Measurements from ENCODE around the gene FCN1.

FCN1 gene

DNA sequence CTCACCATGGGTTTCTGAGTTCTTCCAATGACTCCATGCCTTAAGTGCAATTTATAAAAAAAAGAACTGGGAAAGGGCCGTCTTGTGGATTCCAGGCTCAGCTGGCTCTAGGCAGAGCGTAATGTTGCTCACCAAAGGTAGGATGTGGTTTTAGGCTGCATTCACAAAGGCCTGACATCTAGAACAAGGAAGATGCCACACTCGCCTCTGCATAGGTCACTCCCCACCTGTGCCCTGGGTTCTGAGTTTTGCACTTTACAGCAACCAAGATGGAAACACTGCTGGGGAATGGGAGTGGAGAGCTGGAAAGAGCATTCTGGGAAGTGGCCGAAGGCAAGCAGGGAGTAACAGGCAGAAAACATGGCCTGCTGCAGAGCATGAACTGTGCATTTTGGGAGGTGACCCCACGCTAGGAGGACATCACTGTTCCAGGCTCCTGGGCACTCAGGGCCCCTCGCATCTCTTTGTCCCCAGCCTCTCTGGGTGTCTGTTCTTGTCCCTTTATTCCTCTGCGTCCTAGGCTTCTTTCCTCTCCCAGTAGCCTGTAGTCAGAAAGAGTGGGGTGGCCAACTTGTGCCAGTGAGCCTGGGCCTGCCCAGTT is 24.8 kb downstream of the FCN1 start:
- no CpG with 5 or more reads among the region's 7 CpGs for WGBS, 2 donors (ENCODE audit: extremely low coverage in 2 of 2, insufficient read length in 2 of 2, insufficient replicate concordance in 1 of 2)
- no peak overlapping the region for H2BK12ac ChIP-seq (ENCODE audit: low read length)
- H3K79me1 ChIP-seq (ENCODE audit: low read depth, low read length): no peaks in the 10 kb centered on the region
- H4K91ac ChIP-seq (ENCODE audit: low read depth, low read length, poor library complexity): no peak overlapping the region
- no peak overlapping the region for H2AFZ ChIP-seq (ENCODE audit: low read length)
- H3K36me3 ChIP-seq (replicated peaks in 1 of 2; ENCODE audit: control insufficient read depth in 2 of 2, insufficient read depth in 2 of 2, low read length in 2 of 2): peaks cover 0 to 1% of the 10 kb centered on the region in 2 donors
- H3K27ac ChIP-seq (replicated peaks; ENCODE audit: low read length): no peak overlapping the region
- DNase-seq (ENCODE audit: low spot score): no peak
- H2AK5ac ChIP-seq (ENCODE audit: low read depth, low read length): no peak overlapping the region
- H3K4ac ChIP-seq (ENCODE audit: low read length): no peak overlapping the region
- no peak overlapping the region for H2BK120ac ChIP-seq (ENCODE audit: low read depth, low read length)
- no peak overlapping the region for H3K23ac ChIP-seq (ENCODE audit: low read depth, low read length, poor library complexity)
- H3K9ac ChIP-seq (ENCODE audit: low read depth, low read length, poor library complexity): no peak overlapping the region
- H3K14ac ChIP-seq (ENCODE audit: low read length): no peak overlapping the region
- no peaks in the 10 kb centered on the region for H3K4me1 ChIP-seq (ENCODE audit: control insufficient read depth in 2 of 2, insufficient read depth in 1 of 2, low read depth in 1 of 2, low read length in 2 of 2)
- no peak overlapping the region for H2BK15ac ChIP-seq (ENCODE audit: low read length)
- peaks cover 0 to 7% (median 0%) of the 10 kb centered on the region in 3 experiments for H3K27me3 ChIP-seq (ENCODE audit: control insufficient read depth in 3 of 3, insufficient read depth in 3 of 3, low read depth in 1 of 3, low read length in 3 of 3)
- H3K4me3 ChIP-seq (ENCODE audit: low read length in 2 of 2): no peak overlapping the region
- H3K18ac ChIP-seq (ENCODE audit: low read length): no peak overlapping the region
- peaks cover 0 to 14% of the 10 kb centered on the region in 2 donors for H3K9me3 ChIP-seq (replicated peaks in 1 of 2; ENCODE audit: control insufficient read depth in 2 of 2, insufficient read depth in 1 of 2, low read depth in 1 of 2, low read length in 2 of 2)
- H3K4me2 ChIP-seq (ENCODE audit: insufficient read depth, low read length, poor library complexity, severe bottlenecking): no peak overlapping the region
- H4K8ac ChIP-seq (ENCODE audit: low read depth, low read length): no peak overlapping the region
- H2BK5ac ChIP-seq (ENCODE audit: low read length): no peak overlapping the region

DNA sequence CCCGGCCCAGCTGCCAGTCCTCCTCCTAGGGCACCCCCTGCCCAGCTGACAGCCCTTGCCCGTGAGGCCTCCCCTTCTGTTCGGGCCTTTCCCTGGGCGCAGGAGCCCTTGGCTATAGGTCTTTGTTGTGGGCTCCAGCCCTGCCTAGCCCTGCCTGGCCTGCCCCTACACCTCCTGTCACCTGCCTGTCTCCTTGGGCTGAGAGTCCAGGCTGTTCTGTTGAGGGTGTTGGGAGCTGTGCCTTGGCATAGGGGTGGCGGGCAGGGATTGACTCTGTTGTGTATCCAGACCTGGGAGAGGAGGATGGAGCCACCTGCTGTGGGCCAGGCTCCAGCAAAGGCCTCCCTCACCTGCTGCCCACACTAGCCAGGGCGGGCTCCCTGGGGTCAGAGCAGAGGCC is 25.5 kb downstream of the FCN1 start:
- no peak overlapping the region for H4K8ac ChIP-seq (ENCODE audit: low read depth, low read length)
- no peak overlapping the region for H2BK5ac ChIP-seq (ENCODE audit: low read length)
- H3K18ac ChIP-seq (ENCODE audit: low read length): no peak overlapping the region
- no peak overlapping the region for H3K4me2 ChIP-seq (ENCODE audit: insufficient read depth, low read length, poor library complexity, severe bottlenecking)
- peaks cover 0 to 13% of the 10 kb centered on the region in 2 donors for H3K9me3 ChIP-seq (replicated peaks in 1 of 2; ENCODE audit: control insufficient read depth in 2 of 2, insufficient read depth in 1 of 2, low read depth in 1 of 2, low read length in 2 of 2)
- H2BK120ac ChIP-seq (ENCODE audit: low read depth, low read length): no peak overlapping the region
- H3K9ac ChIP-seq (ENCODE audit: low read depth, low read length, poor library complexity): peak overlapping the region; percentile 57
- peak overlapping the region; percentile 60 for H2BK12ac ChIP-seq (ENCODE audit: low read length)
- no peak overlapping the region for H2AFZ ChIP-seq (ENCODE audit: low read length)
- no peaks in the 10 kb centered on the region for H3K4me1 ChIP-seq (ENCODE audit: control insufficient read depth in 2 of 2, insufficient read depth in 1 of 2, low read depth in 1 of 2, low read length in 2 of 2)
- peaks cover 0 to 1% of the 10 kb centered on the region in 2 donors for H3K36me3 ChIP-seq (replicated peaks in 1 of 2; ENCODE audit: control insufficient read depth in 2 of 2, insufficient read depth in 2 of 2, low read length in 2 of 2)
- peak overlapping the region in 1 of 2 donors; percentile 6 for H3K4me3 ChIP-seq (ENCODE audit: low read length in 2 of 2)
- WGBS, 2 donors (ENCODE audit: extremely low coverage in 2 of 2, insufficient read length in 2 of 2, insufficient replicate concordance in 1 of 2): no CpG with 5 or more reads among the region's 6 CpGs
- DNase-seq (ENCODE audit: low spot score): no peak
- H2BK15ac ChIP-seq (ENCODE audit: low read length): no peak overlapping the region
- H3K14ac ChIP-seq (ENCODE audit: low read length): no peak overlapping the region
- no peak overlapping the region for H3K27ac ChIP-seq (replicated peaks; ENCODE audit: low read length)
- no peak overlapping the region for H3K23ac ChIP-seq (ENCODE audit: low read depth, low read length, poor library complexity)
- no peak overlapping the region for H2AK5ac ChIP-seq (ENCODE audit: low read depth, low read length)
- no peak overlapping the region for H4K91ac ChIP-seq (ENCODE audit: low read depth, low read length, poor library complexity)
- no peak overlapping the region for H3K4ac ChIP-seq (ENCODE audit: low read length)
- H3K27me3 ChIP-seq (ENCODE audit: control insufficient read depth in 3 of 3, insufficient read depth in 3 of 3, low read depth in 1 of 3, low read length in 3 of 3): peaks cover 0 to 9% (median 0%) of the 10 kb centered on the region in 3 experiments
- no peaks in the 10 kb centered on the region for H3K79me1 ChIP-seq (ENCODE audit: low read depth, low read length)

- no peak overlapping the region for H2BK15ac ChIP-seq (ENCODE audit: low read length)
- peaks cover 0 to 9% (median 0%) of the 10 kb centered on the region in 3 experiments for H3K27me3 ChIP-seq (ENCODE audit: control insufficient read depth in 3 of 3, insufficient read depth in 3 of 3, low read depth in 1 of 3, low read length in 3 of 3)
- no peak overlapping the region for H3K27ac ChIP-seq (replicated peaks; ENCODE audit: low read length)
- H3K4me3 ChIP-seq (ENCODE audit: low read length in 2 of 2): no peak overlapping the region
- peak overlapping the region; percentile 15 for H3K14ac ChIP-seq (ENCODE audit: low read length)
- no peak overlapping the region for H4K8ac ChIP-seq (ENCODE audit: low read depth, low read length)
- no peak overlapping the region for H3K9ac ChIP-seq (ENCODE audit: low read depth, low read length, poor library complexity)
- H2AFZ ChIP-seq (ENCODE audit: low read length): no peak overlapping the region
- H4K91ac ChIP-seq (ENCODE audit: low read depth, low read length, poor library complexity): no peak overlapping the region
- H3K18ac ChIP-seq (ENCODE audit: low read length): no peak overlapping the region
- no peak for DNase-seq (ENCODE audit: low spot score)
- H3K23ac ChIP-seq (ENCODE audit: low read depth, low read length, poor library complexity): no peak overlapping the region
- no peak overlapping the region for H2BK12ac ChIP-seq (ENCODE audit: low read length)
- peaks cover 0 to 13% of the 10 kb centered on the region in 2 donors for H3K9me3 ChIP-seq (replicated peaks in 1 of 2; ENCODE audit: control insufficient read depth in 2 of 2, insufficient read depth in 1 of 2, low read depth in 1 of 2, low read length in 2 of 2)
- peaks cover 0 to 1% of the 10 kb centered on the region in 2 donors for H3K36me3 ChIP-seq (replicated peaks in 1 of 2; ENCODE audit: control insufficient read depth in 2 of 2, insufficient read depth in 2 of 2, low read length in 2 of 2)
- no peaks in the 10 kb centered on the region for H3K4me1 ChIP-seq (ENCODE audit: control insufficient read depth in 2 of 2, insufficient read depth in 1 of 2, low read depth in 1 of 2, low read length in 2 of 2)
- H2BK5ac ChIP-seq (ENCODE audit: low read length): no peak overlapping the region
- H3K4me2 ChIP-seq (ENCODE audit: insufficient read depth, low read length, poor library complexity, severe bottlenecking): no peak overlapping the region
- WGBS, 2 donors (ENCODE audit: extremely low coverage in 2 of 2, insufficient read length in 2 of 2, insufficient replicate concordance in 1 of 2): no CpG with 5 or more reads among the region's 5 CpGs
- H3K79me1 ChIP-seq (ENCODE audit: low read depth, low read length): no peaks in the 10 kb centered on the region
- H2AK5ac ChIP-seq (ENCODE audit: low read depth, low read length): peak overlapping the region; percentile 27
- H2BK120ac ChIP-seq (ENCODE audit: low read depth, low read length): no peak overlapping the region
- no peak overlapping the region for H3K4ac ChIP-seq (ENCODE audit: low read length)
These were observed 26.0 kb downstream of the FCN1 start for GRCh38 chr9:134891713-134892112.

GRCh38 chr9:134891053-134891452 is 26.7 kb downstream of the FCN1 start:
- Histone ChIP-seq H2BK15ac (ENCODE audit: low read length) (no peak overlapping the region), H2BK5ac (ENCODE audit: low read length) (no peak overlapping the region), H3K27ac (replicated peaks; ENCODE audit: low read length) (no peak overlapping the region), H3K9me3 (replicated peaks in 1 of 2; ENCODE audit: control insufficient read depth in 2 of 2, insufficient read depth in 1 of 2, low read depth in 1 of 2, low read length in 2 of 2) (peaks cover 0 to 13% of the 10 kb centered on the region in 2 donors), H3K4me3 (ENCODE audit: low read length in 2 of 2) (no peak overlapping the region), H2BK120ac (ENCODE audit: low read depth, low read length) (no peak overlapping the region), H3K14ac (ENCODE audit: low read length) (no peak overlapping the region), H4K8ac (ENCODE audit: low read depth, low read length) (no peak overlapping the region), H3K23ac (ENCODE audit: low read depth, low read length, poor library complexity) (no peak overlapping the region), H2BK12ac (ENCODE audit: low read length) (no peak overlapping the region), H3K36me3 (replicated peaks in 1 of 2; ENCODE audit: control insufficient read depth in 2 of 2, insufficient read depth in 2 of 2, low read length in 2 of 2) (peaks cover 0 to 1% of the 10 kb centered on the region in 2 donors), H3K18ac (ENCODE audit: low read length) (no peak overlapping the region), H3K4ac (ENCODE audit: low read length) (no peak overlapping the region), H2AK5ac (ENCODE audit: low read depth, low read length) (no peak overlapping the region), H4K91ac (ENCODE audit: low read depth, low read length, poor library complexity) (no peak overlapping the region), H3K9ac (ENCODE audit: low read depth, low read length, poor library complexity) (no peak overlapping the region), H3K79me1 (ENCODE audit: low read depth, low read length) (no peaks in the 10 kb centered on the region), H3K27me3 (ENCODE audit: control insufficient read depth in 3 of 3, insufficient read depth in 3 of 3, low read depth in 1 of 3, low read length in 3 of 3) (peaks cover 0 to 9% (median 0%) of the 10 kb centered on the region in 3 experiments), H3K4me1 (ENCODE audit: control insufficient read depth in 2 of 2, insufficient read depth in 1 of 2, low read depth in 1 of 2, low read length in 2 of 2) (no peaks in the 10 kb centered on the region), H3K4me2 (ENCODE audit: insufficient read depth, low read length, poor library complexity, severe bottlenecking) (no peak overlapping the region), H2AFZ (ENCODE audit: low read length) (no peak overlapping the region)
- WGBS, 2 donors (ENCODE audit: extremely low coverage in 2 of 2, insufficient read length in 2 of 2, insufficient replicate concordance in 1 of 2): no CpG with 5 or more reads among the region's 8 CpGs
- DNase-seq (ENCODE audit: low spot score): no peak

Data from neuronal stem cell (in vitro differentiated cells).